A673 (cell line): ENCODE measurements around the gene PARM1. TPM values are rescaled to one million over a fixed set of nuclear protein-coding genes. Genes with fewer than 3 reads are reported as not detected.

Experiments used
- BruUV-seq: library from RNA; stranded (reverse); fragments of 400-500 nt; replicated peaks from 2 replicates; lab custom pipeline; 2021; lab: Mats Ljungman, UMichigan
- CTCF ChIA-PET: fragments of 300-600 bp; sonication (Branson Sonifier 250); formaldehyde crosslinking; loops from one replicate; lab custom pipeline; 2022; ENCODE audit warnings: antibody characterized with exemption; lab: Charles Lee
- POLR2A ChIA-PET: fragments of 300-600 bp; sonication (Branson Sonifier 250); formaldehyde crosslinking; loops from one replicate; lab custom pipeline; 2022; ENCODE audit warnings: antibody characterized with exemption; ENCODE audit not compliant: low non-redundant PET; lab: Charles Lee
- DNase-seq: peaks from one replicate; pipeline ENCODE4 v3.0.0-alpha.2; 2015; ENCODE audit warnings: low spot score
- H3K27ac ChIP-seq: fragments of 200-600 bp; sonication (generic); 2 replicates; pipeline ENCODE4 v1.5.1; 2016; ENCODE audit warnings: mixed run types, low read depth, mild to moderate bottlenecking, mixed read lengths, antibody characterized with exemption, low read length; ENCODE audit not compliant: poor library complexity, severe bottlenecking
- H3K27me3 ChIP-seq: fragments of 200-600 bp; sonication (generic); replicated peaks from 2 replicates; pipeline ENCODE4 v1.6.1; 2017; ENCODE audit warnings: mixed run types, low read depth, mild to moderate bottlenecking, mixed read lengths, antibody characterized with exemption, low read length; ENCODE audit not compliant: insufficient read depth, poor library complexity
- H3K36me3 ChIP-seq: fragments of 200-600 bp; sonication (generic); 2 replicates; pipeline ENCODE4 v1.6.1; 2016; ENCODE audit warnings: mixed run types, mild to moderate bottlenecking, mixed read lengths, antibody characterized with exemption, low read length; ENCODE audit not compliant: insufficient read depth, poor library complexity, severe bottlenecking
- H3K4me1 ChIP-seq: fragments of 200-600 bp; sonication (generic); 2 replicates; pipeline ENCODE4 v1.6.1; 2017; ENCODE audit warnings: mixed run types, mild to moderate bottlenecking, mixed read lengths, antibody characterized with exemption, low read length; ENCODE audit not compliant: insufficient read depth, poor library complexity, severe bottlenecking
- H3K4me3 ChIP-seq: fragments of 200-600 bp; sonication (generic); 2 replicates; pipeline ENCODE4 v1.5.1; 2016; ENCODE audit warnings: low read depth, mixed run types, mild to moderate bottlenecking, mixed read lengths, low read length; ENCODE audit not compliant: poor library complexity, severe bottlenecking
- H3K9me3 ChIP-seq: fragments of 200-600 bp; sonication (generic); 2 replicates; pipeline ENCODE4 v1.6.1; 2016; ENCODE audit warnings: mixed run types, low read depth, mild to moderate bottlenecking, mixed read lengths, antibody characterized with exemption, low read length; ENCODE audit not compliant: poor library complexity, severe bottlenecking
- CTCF ChIP-seq: fragments of 300-800, 200-600 bp; sonication (generic); conservative IDR thresholded peaks from 2 replicates; pipeline ENCODE4 v1.5.1; 2017; ENCODE audit warnings: low read depth, mild to moderate bottlenecking, antibody characterized with exemption, low read length, moderate library complexity, mixed read lengths
- EZH2 ChIP-seq: fragments of 200-600 bp; sonication (generic); IDR thresholded peaks from 2 replicates; pipeline ENCODE4 v1.6.1; 2017; ENCODE audit warnings: borderline replicate concordance, low read depth, mild to moderate bottlenecking, mixed read lengths, antibody characterized with exemption, low read length; ENCODE audit not compliant: poor library complexity, severe bottlenecking
- intact Hi-C: fragments of 100-400 bp; cut with micrococcal nuclease; formaldehyde crosslinking; loops from one replicate; pipeline ENCODE4 v1.10.0; 2022; ENCODE audit not compliant: unreplicated experiment
- total RNA-seq: library from RNA; stranded (reverse); gene quantifications from 2 replicates; pipeline ENCODE4 v1.2.3, GENCODE V29; 2021

Gene PARM1
- total RNA-seq, 1 experiment from 2014 or later, result 12.3 TPM

- intact Hi-C loops, result no loop called here
- Histone ChIP-seq H3K4me1 (no peaks in the 10 kb centered on the region), H3K27ac (no peak overlapping the region), H3K36me3 (no peaks in the 10 kb centered on the region), H3K4me3 (no peak overlapping the region), H3K27me3 (no peaks in the 10 kb centered on the region), H3K9me3 (no peaks in the 10 kb centered on the region)
- CTCF ChIA-PET, result no interaction called here
- POLR2A ChIA-PET, result no interaction called here
- no peak for DNase-seq
- TF ChIP-seq EZH2, result no peak
- TF ChIP-seq CTCF, result no peak
- no TSS peak for BruUV-seq
These were observed 130.5 kb downstream of the PARM1 start for GRCh38 chr4:75063433-75063832.

GRCh38 chr4:75065909-75066308 lies 133.0 kb downstream of the PARM1 start:
- H3K36me3 ChIP-seq, result no peaks in the 10 kb centered on the region
- no peak overlapping the region for H3K4me3 ChIP-seq
- H3K27ac ChIP-seq, result no peak overlapping the region
- CTCF ChIA-PET, result no interaction called here
- no peak for TF ChIP-seq EZH2
- TF ChIP-seq CTCF, result no peak
- intact Hi-C loops, result no loop called here
- H3K9me3 ChIP-seq, result no peaks in the 10 kb centered on the region
- H3K4me1 ChIP-seq, result no peaks in the 10 kb centered on the region
- no peak for DNase-seq
- no peaks in the 10 kb centered on the region for H3K27me3 ChIP-seq
- POLR2A ChIA-PET, result no interaction called here
- BruUV-seq, result no TSS peak

- Histone ChIP-seq H3K4me1 (no peaks in the 10 kb centered on the region), H3K36me3 (no peaks in the 10 kb centered on the region), H3K4me3 (no peak overlapping the region), H3K27ac (no peak overlapping the region), H3K27me3 (no peaks in the 10 kb centered on the region), H3K9me3 (no peaks in the 10 kb centered on the region)
- DNase-seq, result no peak
- intact Hi-C loops, result no loop called here
- POLR2A ChIA-PET, result no interaction called here
- CTCF ChIA-PET, result no interaction called here
- TF ChIP-seq CTCF (no peak), EZH2 (no peak)
- BruUV-seq, result no TSS peak
These were observed 136.7 kb downstream of the PARM1 start for GRCh38 chr4:75069493-75070074.
